Activated CD8-positive, alpha-beta T cell treated with anti-CD3 and anti-CD28 coated beads for 36 hours (primary cell): ENCODE results near the gene TMEM168. TPM values are rescaled to one million over a fixed set of nuclear protein-coding genes. Genes with fewer than 3 reads are reported as not detected.
"Not testable (repeated sequence)": the region's sequence is repeated elsewhere in the genome, so short reads cannot be mapped to it uniquely, and the experiment has no call there.

Source experiments
- ATAC-seq: fragments of 200-7000 bp; cut with Tn5 transposase; one replicate; pipeline ENCODE4 v1.10.0; 2021; ENCODE audit warnings: mild to moderate bottlenecking, moderate library complexity
- CTCF ChIA-PET: fragments of 350-600 bp; sonication (Branson Sonifier 250); formaldehyde crosslinking; loops from one replicate; lab custom pipeline; 2021; ENCODE audit warnings: antibody characterized with exemption; lab: Charles Lee
- POLR2A ChIA-PET: fragments of 350-600 bp; sonication (Branson Sonifier 250); formaldehyde crosslinking; loops from one replicate; lab custom pipeline; 2021; ENCODE audit warnings: antibody characterized with exemption; lab: Charles Lee
- DNase-seq: peaks from one replicate; pipeline ENCODE4 v3.0.0-alpha.2; 2020
- H3K27ac Mint-ChIP-seq: one replicate; pipeline ENCODE4 v1.8.0; 2021; ENCODE audit warnings: mild to moderate bottlenecking, mixed read lengths
- H3K27me3 Mint-ChIP-seq: one replicate; pipeline ENCODE4 v1.8.0; 2021; ENCODE audit warnings: mixed read lengths
- H3K36me3 Mint-ChIP-seq: one replicate; pipeline ENCODE4 v1.8.0; 2021; ENCODE audit warnings: low read depth, mixed read lengths
- H3K4me1 Mint-ChIP-seq: one replicate; pipeline ENCODE4 v1.8.0; 2021; ENCODE audit warnings: low read depth, mixed read lengths
- H3K4me3 Mint-ChIP-seq: one replicate; pipeline ENCODE4 v1.8.0; 2021; ENCODE audit warnings: mild to moderate bottlenecking, moderate library complexity, mixed read lengths
- H3K9me3 Mint-ChIP-seq: one replicate; pipeline ENCODE4 v1.8.0; 2021; ENCODE audit warnings: mixed read lengths
- CTCF ChIP-seq: fragments of 200-600 bp; IDR thresholded peaks from one replicate; pipeline ENCODE4 v1.8.0; 2022; ENCODE audit warnings: antibody characterized with exemption, mild to moderate bottlenecking
- intact Hi-C: fragments of 100-400 bp; cut with micrococcal nuclease; formaldehyde crosslinking; loops from one replicate; pipeline ENCODE4 v1.10.0; 2022
- total RNA-seq, 2 experiments: library from RNA; stranded (reverse); gene quantifications; one replicate each; pipeline ENCODE4 v1.2.3, GENCODE V29; 2021

The TMEM168 gene
- total RNA-seq, 2 experiments from 2014 or later, result 15.2 to 15.5 TPM

- peaks cover 6% of the 10 kb centered on the region for H3K27me3 Mint-ChIP-seq
- no peaks in the 10 kb centered on the region for H3K4me1 Mint-ChIP-seq
- CTCF ChIA-PET, result no interaction called here
- POLR2A ChIA-PET, result interaction anchor here (0.6 kb wide), 1 partner anchor 743 kb away, joined by 3 read pairs; no protein-coding TSS in a partner anchor
- peaks cover 4% of the 10 kb centered on the region for H3K36me3 Mint-ChIP-seq
- H3K9me3 Mint-ChIP-seq, result peaks cover 29% of the 10 kb centered on the region
- H3K4me3 Mint-ChIP-seq, result no peak overlapping the region
- no peak for TF ChIP-seq CTCF
- no peak for DNase-seq
- intact Hi-C loops, result no loop called here
- H3K27ac Mint-ChIP-seq, result no peak overlapping the region
- no peak for ATAC-seq
Observed at GRCh38 chr7:112735261-112735660, 54.9 kb downstream of the TMEM168 start.

- DNase-seq, H3K27ac Mint-ChIP-seq, POLR2A ChIA-PET, CTCF ChIA-PET, H3K27me3 Mint-ChIP-seq, intact Hi-C loops, H3K4me1 Mint-ChIP-seq, H3K4me3 Mint-ChIP-seq, H3K36me3 Mint-ChIP-seq, ATAC-seq: not testable (repeated sequence)
- peaks cover 33% of the 10 kb centered on the region for H3K9me3 Mint-ChIP-seq
Observed at GRCh38 chr7:112731324-112731723, 58.9 kb downstream of the TMEM168 start.

GRCh38 chr7:112726076-112726475 is 64.1 kb downstream of the TMEM168 start:
- DNase-seq (no peak), ATAC-seq (no peak)
- Mint-ChIP-seq H3K27ac (no peak overlapping the region), H3K4me1 (no peaks in the 10 kb centered on the region), H3K36me3 (no peaks in the 10 kb centered on the region), H3K9me3 (peaks cover 13% of the 10 kb centered on the region), H3K4me3 (no peak overlapping the region), H3K27me3 (peaks cover 11% of the 10 kb centered on the region)
- TF ChIP-seq CTCF, result no peak
- POLR2A ChIA-PET, result no interaction called here
- CTCF ChIA-PET, result no interaction called here
- intact Hi-C loops, result no loop called here

GRCh38 chr7:112723416-112723815 is 66.8 kb downstream of the TMEM168 start:
- H3K27me3 Mint-ChIP-seq, result peaks cover 19% of the 10 kb centered on the region
- intact Hi-C loops, result no loop called here
- no peak overlapping the region for H3K27ac Mint-ChIP-seq
- no peaks in the 10 kb centered on the region for H3K4me1 Mint-ChIP-seq
- peaks cover 4% of the 10 kb centered on the region for H3K9me3 Mint-ChIP-seq
- CTCF ChIA-PET, result no interaction called here
- POLR2A ChIA-PET, result no interaction called here
- ATAC-seq (no peak), DNase-seq (no peak)
- no peaks in the 10 kb centered on the region for H3K36me3 Mint-ChIP-seq
- no peak overlapping the region for H3K4me3 Mint-ChIP-seq
- no peak for TF ChIP-seq CTCF

GRCh38 chr7:112721366-112721765 is 68.8 kb downstream of the TMEM168 start:
- ChIA-PET CTCF (no interaction called here), POLR2A (no interaction called here)
- TF ChIP-seq CTCF, result no peak
- Mint-ChIP-seq H3K4me3 (no peak overlapping the region), H3K27ac (no peak overlapping the region), H3K4me1 (no peaks in the 10 kb centered on the region), H3K9me3 (no peaks in the 10 kb centered on the region), H3K36me3 (no peaks in the 10 kb centered on the region), H3K27me3 (peaks cover 19% of the 10 kb centered on the region)
- ATAC-seq (no peak), DNase-seq (no peak)
- intact Hi-C loops, result no loop called here

- DNase-seq, result no peak
- ATAC-seq, result no peak
- no peak overlapping the region for H3K27ac Mint-ChIP-seq
- H3K36me3 Mint-ChIP-seq, result no peaks in the 10 kb centered on the region
- ChIA-PET CTCF (no interaction called here), POLR2A (no interaction called here)
- intact Hi-C loops, result no loop called here
- no peaks in the 10 kb centered on the region for H3K9me3 Mint-ChIP-seq
- H3K4me3 Mint-ChIP-seq, result no peak overlapping the region
- no peak for TF ChIP-seq CTCF
- peaks cover 3% of the 10 kb centered on the region for H3K27me3 Mint-ChIP-seq
- no peaks in the 10 kb centered on the region for H3K4me1 Mint-ChIP-seq
Observed at GRCh38 chr7:112715525-112715924, 74.7 kb downstream of the TMEM168 start.
